ENCODE data around the gene CARS2.
"Not testable (repeated sequence)": the region's sequence is repeated elsewhere in the genome, so short reads cannot be mapped to it uniquely, and the experiment has no call there.

CARS2 gene

DNA sequence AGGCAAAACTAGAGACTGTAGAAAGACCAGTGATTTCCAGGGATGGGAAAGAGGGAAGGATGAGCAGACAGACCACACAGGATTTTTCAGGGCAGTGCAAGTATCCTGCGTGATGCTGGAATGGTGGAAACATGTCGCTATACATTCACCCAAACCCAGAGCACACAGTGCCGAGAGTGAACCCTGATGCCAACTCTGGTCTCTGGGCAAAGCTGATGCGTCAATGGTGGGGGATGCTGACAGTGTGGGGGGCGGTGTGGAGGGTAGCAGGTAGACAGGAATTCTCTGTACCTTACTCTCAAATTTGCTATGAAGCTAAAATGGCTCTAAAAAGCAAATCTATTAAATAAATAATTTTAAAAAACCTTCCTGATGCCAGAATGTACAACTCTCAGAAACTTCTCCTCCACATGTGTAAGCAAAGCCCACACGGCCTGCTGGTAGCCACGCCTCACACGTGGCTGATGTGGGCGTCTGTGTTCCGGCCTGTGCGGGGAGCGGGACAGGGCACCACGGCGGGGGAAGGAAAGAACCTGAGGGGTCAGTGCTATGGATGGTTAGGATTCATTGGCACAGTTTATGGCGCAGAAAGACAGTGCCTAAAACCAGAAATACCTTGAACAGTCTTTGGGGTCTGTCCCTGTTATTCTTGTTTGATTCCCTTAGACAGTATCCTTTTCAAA, 23.9 kb downstream of the CARS2 start:
- DNase-seq: no peak

GRCh38 chr13:110680852-110681251, 25.1 kb downstream of the CARS2 start:
- peak in 1 of 5 donors; percentile 11 for DNase-seq

DNA sequence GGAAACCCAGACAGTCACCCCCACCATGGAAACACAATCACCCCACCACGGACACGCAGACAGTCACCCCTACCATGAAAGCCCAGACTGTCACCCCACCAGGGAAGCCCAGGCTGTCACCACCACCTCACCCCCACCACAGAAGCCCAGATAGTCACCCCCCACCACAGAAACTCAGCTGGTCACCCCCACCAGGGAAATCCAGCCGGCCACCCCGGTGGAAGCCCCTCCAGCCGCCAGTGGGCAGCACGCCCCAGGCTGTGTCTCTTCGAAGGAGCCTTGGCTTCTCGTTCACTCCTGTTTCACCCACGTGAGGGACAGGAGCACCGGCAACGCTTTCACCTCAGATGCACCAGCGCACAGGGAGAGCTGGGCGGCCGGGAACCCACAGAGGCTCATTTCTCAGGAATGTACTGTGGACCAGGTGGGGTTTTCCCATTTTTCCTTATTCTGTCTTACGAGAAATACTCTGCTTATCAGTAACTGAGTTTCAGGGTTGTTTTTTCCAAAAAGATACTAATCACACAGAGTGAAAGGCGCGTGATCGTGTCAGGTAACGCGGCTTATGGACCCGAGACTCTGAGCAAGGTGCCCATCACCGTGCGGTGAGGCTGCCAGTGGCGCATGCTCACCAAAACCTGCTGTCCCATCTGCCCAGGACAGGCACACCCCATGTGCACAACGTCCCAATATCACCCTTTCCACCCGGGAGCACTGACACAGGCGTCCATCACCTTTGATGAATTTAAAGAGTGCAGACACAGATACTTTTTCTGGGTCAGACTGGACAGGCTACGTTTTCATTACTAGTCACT, 28.0 kb downstream of the CARS2 start:
- peak in 1 of 5 donors; percentile 19 for DNase-seq

DNA sequence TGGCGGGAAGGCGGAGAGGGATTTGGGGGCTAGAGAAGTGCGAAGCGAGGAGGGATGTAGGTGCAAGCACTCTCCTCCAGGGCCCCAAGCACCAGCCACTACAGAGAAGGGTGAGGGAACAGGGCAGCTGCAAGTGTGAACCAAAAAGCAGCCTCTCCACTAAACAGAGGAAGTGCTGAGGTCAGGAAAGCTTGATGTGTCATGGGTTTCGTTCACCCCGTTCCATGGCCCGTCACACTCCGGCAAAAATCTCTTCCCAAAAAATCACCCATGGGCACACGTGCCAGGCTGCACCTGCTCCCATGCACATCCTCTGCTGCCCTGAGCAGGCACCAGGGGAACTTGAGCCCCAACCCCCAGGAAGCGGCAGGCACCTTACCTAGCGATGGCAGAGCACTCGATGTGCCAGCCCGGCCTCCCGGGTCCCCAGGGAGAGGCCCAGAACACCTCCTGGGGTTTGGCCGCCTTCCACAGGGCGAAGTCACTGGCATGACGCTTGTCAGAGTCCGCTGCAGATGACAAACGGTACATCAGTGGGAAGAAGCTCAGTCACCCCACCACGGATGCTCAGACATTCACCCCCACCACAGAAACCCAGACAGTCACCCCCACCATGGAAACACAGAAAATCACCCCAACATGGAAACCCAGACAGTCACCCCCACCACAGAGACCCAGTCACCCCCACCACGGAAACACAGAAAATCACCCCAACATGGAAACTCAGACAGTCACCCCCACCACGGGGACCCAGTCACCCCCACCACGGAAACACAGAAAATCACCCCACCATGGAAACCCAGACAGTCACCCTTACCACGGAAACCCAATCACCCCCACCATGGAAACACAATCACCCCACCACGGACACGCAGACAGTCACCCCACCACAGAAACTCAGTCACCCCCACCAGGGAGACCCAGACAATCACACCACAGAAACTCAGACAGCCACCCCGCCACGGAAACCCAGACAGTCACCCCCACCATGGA, 29.0 kb downstream of the CARS2 start:
- peak in 1 of 5 donors; percentile 40 for DNase-seq

- not testable (repeated sequence) for DNase-seq
Measured at GRCh38 chr13:110669814-110670213, 36.1 kb downstream of the CARS2 start.

GRCh38 chr13:110669036-110669435, 36.9 kb downstream of the CARS2 start:
- no peak for DNase-seq

DNA sequence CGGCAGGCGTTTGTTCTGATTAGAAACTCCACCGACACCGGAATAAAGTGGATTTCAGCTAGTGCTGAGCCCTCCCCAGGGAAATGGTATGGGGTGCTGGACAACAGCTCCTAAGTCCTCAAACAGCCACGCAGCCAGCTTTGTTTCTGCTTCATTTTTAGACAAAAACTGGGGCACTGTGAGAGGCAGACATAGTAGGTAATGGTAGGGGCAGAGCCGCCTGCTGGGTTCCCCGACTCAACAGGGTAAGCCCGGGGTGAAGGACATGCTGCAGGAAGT, 39.7 kb downstream of the CARS2 start:
- no peak for DNase-seq

- DNase-seq: no peak
Measured at GRCh38 chr13:110665491-110666254, 40.2 kb downstream of the CARS2 start.

- no peak for DNase-seq
Measured at GRCh38 chr13:110664673-110665072, 41.2 kb downstream of the CARS2 start.

- no peak for DNase-seq
Measured at GRCh38 chr13:110664041-110664440, 41.9 kb downstream of the CARS2 start.

GRCh38 chr13:110663491-110663890, 42.4 kb downstream of the CARS2 start:
- no peak for DNase-seq

DNA sequence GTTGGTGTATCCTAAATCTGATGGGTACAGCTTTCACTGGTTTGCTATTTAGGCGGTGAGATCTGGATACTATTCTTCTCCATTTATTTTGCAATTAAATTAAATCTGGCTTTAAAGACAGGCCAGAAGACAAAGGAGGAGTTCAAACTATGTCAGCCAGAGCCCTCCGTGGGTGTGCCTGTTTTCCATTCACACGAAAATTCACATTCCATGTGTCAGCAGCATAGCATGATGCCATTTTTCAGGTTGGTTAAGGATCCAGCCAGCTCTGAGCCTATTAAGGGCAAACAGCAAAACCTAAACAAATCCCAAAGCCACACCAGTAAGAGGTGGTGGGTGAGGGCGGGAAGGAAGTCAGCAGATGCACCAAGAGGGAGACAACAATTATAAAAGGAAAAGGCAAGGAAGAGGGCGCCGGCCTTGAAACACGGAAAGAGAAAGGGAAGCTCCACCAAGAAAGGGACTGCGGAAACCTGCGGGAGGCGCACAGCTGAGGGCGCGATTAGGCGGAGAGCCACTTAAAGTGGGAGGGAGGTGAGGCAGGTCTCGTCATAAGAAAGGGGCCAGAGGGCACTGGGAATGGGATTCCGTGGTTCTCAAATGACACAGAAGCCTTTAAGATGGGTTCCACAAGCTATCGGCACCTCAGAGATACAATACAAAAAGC, 43.0 kb downstream of the CARS2 start:
- DNase-seq: no peak

- no peak for DNase-seq
Measured at GRCh38 chr13:110662091-110662490, 43.8 kb downstream of the CARS2 start.

- DNase-seq: no peak
Measured at GRCh38 chr13:110661256-110661655, 44.7 kb downstream of the CARS2 start.

- peak in 1 of 5 donors; percentile 8 for DNase-seq
Measured at GRCh38 chr13:110658218-110658911, 47.6 kb downstream of the CARS2 start.

DNA sequence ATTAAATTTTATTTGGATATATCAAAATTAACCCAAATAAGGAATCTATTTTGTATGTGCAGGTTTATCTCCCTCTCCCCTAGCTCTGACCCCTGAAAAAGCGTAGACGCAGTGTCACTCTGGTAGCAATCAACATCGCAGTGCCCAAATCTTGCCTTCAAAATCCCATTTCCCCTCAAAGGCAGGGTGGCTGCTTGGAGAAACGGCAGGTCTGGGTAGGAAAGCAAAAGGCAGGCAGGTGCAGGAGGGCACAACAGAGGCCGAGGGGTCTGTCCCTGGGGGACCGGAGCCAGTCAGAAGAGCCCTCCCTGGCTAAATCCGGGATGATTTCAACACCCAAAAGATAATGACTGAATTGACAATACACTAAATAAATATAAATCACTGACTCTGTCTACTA, 48.7 kb downstream of the CARS2 start:
- no peak for DNase-seq

DNA sequence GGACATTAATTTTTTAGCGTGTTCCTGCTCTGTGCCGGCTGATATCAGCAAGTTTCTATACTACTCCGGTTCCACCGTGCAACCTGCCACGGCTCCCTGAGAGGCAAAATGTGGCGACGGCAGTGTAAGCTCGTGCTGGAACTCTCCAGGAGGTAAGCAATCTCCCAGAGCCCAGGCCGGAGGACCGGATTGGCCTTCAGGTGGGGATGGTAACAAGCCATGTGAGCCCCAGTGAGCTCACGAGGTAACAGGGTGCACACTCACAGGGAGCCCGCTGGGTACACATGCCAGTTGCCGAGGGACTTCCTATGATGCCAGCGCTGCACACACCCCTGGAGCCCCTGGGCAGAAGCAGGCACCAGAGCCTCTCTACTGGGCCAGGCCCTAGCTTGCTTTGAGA, 52.1 kb downstream of the CARS2 start:
- no peak for DNase-seq

- DNase-seq: no peak
Measured at GRCh38 chr13:110653271-110653670, 52.6 kb downstream of the CARS2 start.

- no peak for DNase-seq
Measured at GRCh38 chr13:110652764-110653163, 53.2 kb downstream of the CARS2 start.

DNA sequence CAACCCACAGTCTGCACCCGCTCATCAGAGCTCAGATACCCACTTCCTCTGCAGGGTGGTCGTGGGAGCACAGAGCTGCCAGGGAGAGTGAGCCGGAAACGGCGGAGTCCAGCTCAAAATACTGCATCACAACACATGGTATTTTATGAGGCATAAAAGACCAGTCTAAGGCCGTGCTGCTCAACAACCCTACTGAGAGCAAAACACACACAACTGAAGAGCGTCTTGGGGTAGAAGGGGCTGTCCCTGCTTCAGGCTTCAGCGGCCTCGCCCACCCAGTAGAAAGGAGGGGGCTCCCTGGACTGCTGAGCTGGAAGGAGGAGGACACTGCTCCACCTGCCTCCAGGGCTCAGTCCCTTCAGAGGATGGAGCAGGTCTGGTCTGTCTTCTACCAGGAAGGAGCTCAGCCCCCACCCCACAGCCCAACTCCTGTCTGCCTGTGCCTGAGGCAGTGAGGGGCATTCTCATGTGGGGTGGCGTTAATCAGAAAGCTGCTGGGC, 53.6 kb downstream of the CARS2 start:
- DNase-seq: no peak

GRCh38 chr13:110651726-110652230, 54.1 kb downstream of the CARS2 start:
- no peak for DNase-seq

All from T-helper 1 cell (primary cell).